Activated CD8-positive, alpha-beta memory T cell treated with anti-CD3 and anti-CD28 coated beads, Interleukin-2, amount 50 U/mL, for 4 hours (primary cell): Measurements from ENCODE around the gene NEU4.
A peak's percentile ranks its signal among the peaks of the same experiment; 100 is the strongest.

Source experiments
- DNase-seq: peaks from one replicate; pipeline ENCODE4 v3.0.0-alpha.2; 2020

NEU4 gene

GRCh38 chr2:241854342-241855244 is 45.6 kb downstream of the NEU4 start:
- DNase-seq = no peak

GRCh38 chr2:241855245-241855887 is 46.4 kb downstream of the NEU4 start:
- DNase-seq = no peak

GRCh38 chr2:241855888-241856422 is 47.0 kb downstream of the NEU4 start:
- no peak for DNase-seq

GRCh38 chr2:241857041-241857541 is 48.1 kb downstream of the NEU4 start:
- DNase-seq = no peak

GRCh38 chr2:241857572-241858121 is 48.7 kb downstream of the NEU4 start:
- no peak for DNase-seq

GRCh38 chr2:241858206-241859016 is 49.4 kb downstream of the NEU4 start, which contains the start of gene PDCD1:
Gene PDCD1 (minus strand): TSS chr2:241858894. CDS start chr2:241858838, 56 bp downstream.
- peak; percentile 77 for DNase-seq

- no peak for DNase-seq
Measured at GRCh38 chr2:241859017-241859435, 50.0 kb downstream of the NEU4 start.

GRCh38 chr2:241859436-241860183 is 50.6 kb downstream of the NEU4 start:
- DNase-seq = peak; percentile 74

GRCh38 chr2:241860184-241861078 is 51.4 kb downstream of the NEU4 start:
- DNase-seq = no peak

- no peak for DNase-seq
Measured at GRCh38 chr2:241861264-241861663, 52.3 kb downstream of the NEU4 start.

GRCh38 chr2:241862093-241862492 is 53.1 kb downstream of the NEU4 start:
- DNase-seq = no peak

- no peak for DNase-seq
Measured at GRCh38 chr2:241862775-241863535, 54.0 kb downstream of the NEU4 start.

- DNase-seq = peak; percentile 55
Measured at GRCh38 chr2:241863536-241863954, 54.6 kb downstream of the NEU4 start.

- no peak for DNase-seq
Measured at GRCh38 chr2:241864168-241864849, 55.3 kb downstream of the NEU4 start.

GRCh38 chr2:241864850-241865213 is 55.8 kb downstream of the NEU4 start:
- DNase-seq = no peak

GRCh38 chr2:241865416-241865956 is 56.5 kb downstream of the NEU4 start:
- DNase-seq = no peak

GRCh38 chr2:241865957-241866789 is 57.2 kb downstream of the NEU4 start:
- DNase-seq = no peak
